ENCODE measurements around the gene PRPF39.

DNA sequence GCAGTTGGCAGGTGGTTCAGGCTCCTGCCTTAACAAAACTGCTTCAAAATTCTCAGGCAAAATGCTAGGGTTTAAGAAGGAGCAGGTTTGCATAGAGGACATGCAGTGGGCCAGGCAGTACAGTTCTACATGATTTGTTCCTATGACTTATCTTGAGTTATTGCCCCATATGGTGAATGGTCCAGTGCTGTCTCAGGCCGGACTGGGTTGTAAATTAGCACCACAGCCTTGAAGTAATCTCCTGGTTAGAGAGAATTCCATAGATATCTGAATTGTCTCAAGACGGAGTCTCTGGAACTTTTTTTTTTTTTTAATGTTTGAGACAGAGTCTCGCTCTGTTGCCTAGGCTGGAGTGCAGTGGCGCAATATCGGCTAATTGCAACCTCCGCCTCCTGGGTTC, 11.8 kb upstream of the PRPF39 start:
- TF ChIP-seq FOXM1 (IDR thresholded peaks at IDR 0.05; ENCODE audit: low read depth) (no peak), NRF1 (IDR thresholded peaks at IDR 0.05; ENCODE audit: low read depth, low read length) (no peak), POLR2AphosphoS5 (IDR thresholded peaks at IDR 0.05; ENCODE audit: low read depth, low read length) (no peak), RXRA (IDR thresholded peaks at IDR 0.05; ENCODE audit: borderline replicate concordance, low read depth) (no peak), EZH2phosphoT487 (IDR thresholded peaks at IDR 0.05; ENCODE audit: borderline replicate concordance, low read depth) (no peak), RFX5 (IDR thresholded peaks at IDR 0.05; ENCODE audit: low read length) (no peak), JUND (IDR thresholded peaks at IDR 0.05) (no peak), MEF2A (IDR thresholded peaks at IDR 0.05; ENCODE audit: borderline replicate concordance, low read depth) (no peak), SMC3 (IDR thresholded peaks at IDR 0.05; ENCODE audit: low read depth, low read length) (no peak), RAD21 (IDR thresholded peaks at IDR 0.05; ENCODE audit: low read length) (no peak)
- TF ChIP-seq, protein P1, sequence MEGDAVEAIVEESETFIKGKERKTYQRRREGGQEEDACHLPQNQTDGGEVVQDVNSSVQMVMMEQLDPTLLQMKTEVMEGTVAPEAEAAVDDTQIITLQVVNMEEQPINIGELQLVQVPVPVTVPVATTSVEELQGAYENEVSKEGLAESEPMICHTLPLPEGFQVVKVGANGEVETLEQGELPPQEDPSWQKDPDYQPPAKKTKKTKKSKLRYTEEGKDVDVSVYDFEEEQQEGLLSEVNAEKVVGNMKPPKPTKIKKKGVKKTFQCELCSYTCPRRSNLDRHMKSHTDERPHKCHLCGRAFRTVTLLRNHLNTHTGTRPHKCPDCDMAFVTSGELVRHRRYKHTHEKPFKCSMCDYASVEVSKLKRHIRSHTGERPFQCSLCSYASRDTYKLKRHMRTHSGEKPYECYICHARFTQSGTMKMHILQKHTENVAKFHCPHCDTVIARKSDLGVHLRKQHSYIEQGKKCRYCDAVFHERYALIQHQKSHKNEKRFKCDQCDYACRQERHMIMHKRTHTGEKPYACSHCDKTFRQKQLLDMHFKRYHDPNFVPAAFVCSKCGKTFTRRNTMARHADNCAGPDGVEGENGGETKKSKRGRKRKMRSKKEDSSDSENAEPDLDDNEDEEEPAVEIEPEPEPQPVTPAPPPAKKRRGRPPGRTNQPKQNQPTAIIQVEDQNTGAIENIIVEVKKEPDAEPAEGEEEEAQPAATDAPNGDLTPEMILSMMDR (IDR thresholded peaks at IDR 0.05) = no peak
- TF ChIP-seq, protein P2, sequence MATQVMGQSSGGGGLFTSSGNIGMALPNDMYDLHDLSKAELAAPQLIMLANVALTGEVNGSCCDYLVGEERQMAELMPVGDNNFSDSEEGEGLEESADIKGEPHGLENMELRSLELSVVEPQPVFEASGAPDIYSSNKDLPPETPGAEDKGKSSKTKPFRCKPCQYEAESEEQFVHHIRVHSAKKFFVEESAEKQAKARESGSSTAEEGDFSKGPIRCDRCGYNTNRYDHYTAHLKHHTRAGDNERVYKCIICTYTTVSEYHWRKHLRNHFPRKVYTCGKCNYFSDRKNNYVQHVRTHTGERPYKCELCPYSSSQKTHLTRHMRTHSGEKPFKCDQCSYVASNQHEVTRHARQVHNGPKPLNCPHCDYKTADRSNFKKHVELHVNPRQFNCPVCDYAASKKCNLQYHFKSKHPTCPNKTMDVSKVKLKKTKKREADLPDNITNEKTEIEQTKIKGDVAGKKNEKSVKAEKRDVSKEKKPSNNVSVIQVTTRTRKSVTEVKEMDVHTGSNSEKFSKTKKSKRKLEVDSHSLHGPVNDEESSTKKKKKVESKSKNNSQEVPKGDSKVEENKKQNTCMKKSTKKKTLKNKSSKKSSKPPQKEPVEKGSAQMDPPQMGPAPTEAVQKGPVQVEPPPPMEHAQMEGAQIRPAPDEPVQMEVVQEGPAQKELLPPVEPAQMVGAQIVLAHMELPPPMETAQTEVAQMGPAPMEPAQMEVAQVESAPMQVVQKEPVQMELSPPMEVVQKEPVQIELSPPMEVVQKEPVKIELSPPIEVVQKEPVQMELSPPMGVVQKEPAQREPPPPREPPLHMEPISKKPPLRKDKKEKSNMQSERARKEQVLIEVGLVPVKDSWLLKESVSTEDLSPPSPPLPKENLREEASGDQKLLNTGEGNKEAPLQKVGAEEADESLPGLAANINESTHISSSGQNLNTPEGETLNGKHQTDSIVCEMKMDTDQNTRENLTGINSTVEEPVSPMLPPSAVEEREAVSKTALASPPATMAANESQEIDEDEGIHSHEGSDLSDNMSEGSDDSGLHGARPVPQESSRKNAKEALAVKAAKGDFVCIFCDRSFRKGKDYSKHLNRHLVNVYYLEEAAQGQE (IDR thresholded peaks at IDR 0.05; ENCODE audit: low read depth, low read length) = no peak
- TF ChIP-seq, protein P3, sequence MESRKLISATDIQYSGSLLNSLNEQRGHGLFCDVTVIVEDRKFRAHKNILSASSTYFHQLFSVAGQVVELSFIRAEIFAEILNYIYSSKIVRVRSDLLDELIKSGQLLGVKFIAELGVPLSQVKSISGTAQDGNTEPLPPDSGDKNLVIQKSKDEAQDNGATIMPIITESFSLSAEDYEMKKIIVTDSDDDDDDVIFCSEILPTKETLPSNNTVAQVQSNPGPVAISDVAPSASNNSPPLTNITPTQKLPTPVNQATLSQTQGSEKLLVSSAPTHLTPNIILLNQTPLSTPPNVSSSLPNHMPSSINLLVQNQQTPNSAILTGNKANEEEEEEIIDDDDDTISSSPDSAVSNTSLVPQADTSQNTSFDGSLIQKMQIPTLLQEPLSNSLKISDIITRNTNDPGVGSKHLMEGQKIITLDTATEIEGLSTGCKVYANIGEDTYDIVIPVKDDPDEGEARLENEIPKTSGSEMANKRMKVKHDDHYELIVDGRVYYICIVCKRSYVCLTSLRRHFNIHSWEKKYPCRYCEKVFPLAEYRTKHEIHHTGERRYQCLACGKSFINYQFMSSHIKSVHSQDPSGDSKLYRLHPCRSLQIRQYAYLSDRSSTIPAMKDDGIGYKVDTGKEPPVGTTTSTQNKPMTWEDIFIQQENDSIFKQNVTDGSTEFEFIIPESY (IDR thresholded peaks at IDR 0.05; ENCODE audit: borderline replicate concordance, low read depth) = no peak
